Activated T-cell treated with anti-CD3 and anti-CD28 coated beads, Interleukin-2, amount 50 U/mL, for 4 hours (primary cell): ENCODE measurements around the gene KLHL30. TPM values are rescaled to one million over a fixed set of nuclear protein-coding genes. Genes with fewer than 3 reads are reported as not detected.

Experiments
- ATAC-seq, 2 donors: fragments of 200-7000 bp; cut with Tn5 transposase; one replicate each; pipeline ENCODE4 v1.10.0; 2021
- DNase-seq: peaks from one replicate; pipeline ENCODE4 v3.0.0-alpha.2; 2020
- H3K27me3 Mint-ChIP-seq: one replicate; pipeline ENCODE4 v1.8.0; 2021; ENCODE audit warnings: low read depth, mixed read lengths
- H3K36me3 Mint-ChIP-seq: one replicate; pipeline ENCODE4 v1.8.0; 2022; ENCODE audit warnings: mixed read lengths; ENCODE audit not compliant: insufficient read depth
- H3K4me1 Mint-ChIP-seq: one replicate; pipeline ENCODE4 v1.8.0; 2021; ENCODE audit warnings: low read depth, mixed read lengths
- H3K4me3 Mint-ChIP-seq: one replicate; pipeline ENCODE4 v1.8.0; 2021; ENCODE audit warnings: mild to moderate bottlenecking, moderate library complexity, mixed read lengths
- H3K9me3 Mint-ChIP-seq: one replicate; pipeline ENCODE4 v1.8.0; 2021; ENCODE audit warnings: mixed read lengths
- total RNA-seq, 3 donors: library from RNA; stranded (reverse); gene quantifications; one replicate each; pipeline ENCODE4 v1.2.1, GENCODE V29; 2021

The KLHL30 gene
- total RNA-seq, 3 donors from 2014 or later, result not detected

GRCh38 chr2:238162251-238162845 lies 23.9 kb downstream of the KLHL30 start:
- H3K27me3 Mint-ChIP-seq, result peaks cover 32% of the 10 kb centered on the region
- H3K4me3 Mint-ChIP-seq, result no peak overlapping the region
- H3K36me3 Mint-ChIP-seq, result no peaks in the 10 kb centered on the region
- ATAC-seq, result no peak
- peaks cover 11% of the 10 kb centered on the region for H3K4me1 Mint-ChIP-seq
- no peaks in the 10 kb centered on the region for H3K9me3 Mint-ChIP-seq
- DNase-seq, result no peak

GRCh38 chr2:238162846-238163441 lies 24.5 kb downstream of the KLHL30 start:
- ATAC-seq (no peak), DNase-seq (no peak)
- H3K36me3 Mint-ChIP-seq, result no peaks in the 10 kb centered on the region
- peaks cover 32% of the 10 kb centered on the region for H3K27me3 Mint-ChIP-seq
- peaks cover 11% of the 10 kb centered on the region for H3K4me1 Mint-ChIP-seq
- no peaks in the 10 kb centered on the region for H3K9me3 Mint-ChIP-seq
- no peak overlapping the region for H3K4me3 Mint-ChIP-seq

GRCh38 chr2:238163481-238164198 lies 25.2 kb downstream of the KLHL30 start:
- no peaks in the 10 kb centered on the region for H3K9me3 Mint-ChIP-seq
- DNase-seq (no peak), ATAC-seq (no peak)
- peaks cover 11% of the 10 kb centered on the region for H3K4me1 Mint-ChIP-seq
- H3K27me3 Mint-ChIP-seq, result peaks cover 30% of the 10 kb centered on the region
- no peak overlapping the region for H3K4me3 Mint-ChIP-seq
- peaks cover 3% of the 10 kb centered on the region for H3K36me3 Mint-ChIP-seq

- H3K9me3 Mint-ChIP-seq, result no peaks in the 10 kb centered on the region
Observed at GRCh38 chr2:238164906-238165287, 26.4 kb downstream of the KLHL30 start.

GRCh38 chr2:238165288-238165921 lies 26.9 kb downstream of the KLHL30 start:
- H3K27me3 Mint-ChIP-seq, result peaks cover 19% of the 10 kb centered on the region
- H3K36me3 Mint-ChIP-seq, result peaks cover 12% of the 10 kb centered on the region
- no peaks in the 10 kb centered on the region for H3K9me3 Mint-ChIP-seq
- DNase-seq (no peak), ATAC-seq (no peak)
- no peak overlapping the region for H3K4me3 Mint-ChIP-seq
- peaks cover 3% of the 10 kb centered on the region for H3K4me1 Mint-ChIP-seq

More at GRCh38 chr2:238164906-238165287, 26.4 kb downstream of the KLHL30 start:
- DNase-seq (no peak), ATAC-seq (no peak)
- H3K36me3 Mint-ChIP-seq, result peaks cover 7% of the 10 kb centered on the region
- H3K4me3 Mint-ChIP-seq, result no peak overlapping the region
- peaks cover 4% of the 10 kb centered on the region for H3K4me1 Mint-ChIP-seq
- peaks cover 22% of the 10 kb centered on the region for H3K27me3 Mint-ChIP-seq

GRCh38 chr2:238166391-238167343 lies 28.2 kb downstream of the KLHL30 start:
- ATAC-seq (no peak), DNase-seq (no peak)
- no peaks in the 10 kb centered on the region for H3K4me1 Mint-ChIP-seq
- no peak overlapping the region for H3K4me3 Mint-ChIP-seq
- no peaks in the 10 kb centered on the region for H3K9me3 Mint-ChIP-seq
- peaks cover 10% of the 10 kb centered on the region for H3K27me3 Mint-ChIP-seq
- H3K36me3 Mint-ChIP-seq, result peaks cover 19% of the 10 kb centered on the region

GRCh38 chr2:238167344-238167715 lies 28.9 kb downstream of the KLHL30 start:
- H3K36me3 Mint-ChIP-seq, result peaks cover 24% of the 10 kb centered on the region
- no peak overlapping the region for H3K4me3 Mint-ChIP-seq
- no peak for ATAC-seq
- no peaks in the 10 kb centered on the region for H3K4me1 Mint-ChIP-seq
- no peaks in the 10 kb centered on the region for H3K9me3 Mint-ChIP-seq
- no peak for DNase-seq
- peaks cover 10% of the 10 kb centered on the region for H3K27me3 Mint-ChIP-seq

- Mint-ChIP-seq H3K4me1 (no peaks in the 10 kb centered on the region), H3K27me3 (peaks cover 10% of the 10 kb centered on the region), H3K4me3 (no peak overlapping the region), H3K9me3 (no peaks in the 10 kb centered on the region), H3K36me3 (peaks cover 28% of the 10 kb centered on the region)
- no peak for DNase-seq
- no peak for ATAC-seq
Observed at GRCh38 chr2:238167761-238168160, 29.3 kb downstream of the KLHL30 start.

- H3K27me3 Mint-ChIP-seq, result peaks cover 10% of the 10 kb centered on the region
- no peaks in the 10 kb centered on the region for H3K9me3 Mint-ChIP-seq
- no peak for ATAC-seq
- peaks cover 34% of the 10 kb centered on the region for H3K36me3 Mint-ChIP-seq
- H3K4me1 Mint-ChIP-seq, result no peaks in the 10 kb centered on the region
- DNase-seq, result no peak
- no peak overlapping the region for H3K4me3 Mint-ChIP-seq
Observed at GRCh38 chr2:238168196-238169047, 30.0 kb downstream of the KLHL30 start.

GRCh38 chr2:238169048-238169707 lies 30.7 kb downstream of the KLHL30 start:
- H3K4me1 Mint-ChIP-seq, result no peaks in the 10 kb centered on the region
- H3K4me3 Mint-ChIP-seq, result no peak overlapping the region
- no peaks in the 10 kb centered on the region for H3K9me3 Mint-ChIP-seq
- DNase-seq (no peak), ATAC-seq (no peak)
- H3K36me3 Mint-ChIP-seq, result peaks cover 37% of the 10 kb centered on the region
- H3K27me3 Mint-ChIP-seq, result peaks cover 10% of the 10 kb centered on the region

GRCh38 chr2:238169708-238170251 lies 31.3 kb downstream of the KLHL30 start:
- DNase-seq (no peak), ATAC-seq (no peak)
- H3K27me3 Mint-ChIP-seq, result peaks cover 5% of the 10 kb centered on the region
- H3K36me3 Mint-ChIP-seq, result peaks cover 37% of the 10 kb centered on the region
- H3K9me3 Mint-ChIP-seq, result no peaks in the 10 kb centered on the region
- H3K4me1 Mint-ChIP-seq, result no peaks in the 10 kb centered on the region
- no peak overlapping the region for H3K4me3 Mint-ChIP-seq

GRCh38 chr2:238170386-238171071 lies 32.1 kb downstream of the KLHL30 start:
- ATAC-seq, result no peak
- no peaks in the 10 kb centered on the region for H3K9me3 Mint-ChIP-seq
- no peak overlapping the region for H3K4me3 Mint-ChIP-seq
- H3K36me3 Mint-ChIP-seq, result peaks cover 37% of the 10 kb centered on the region
- H3K27me3 Mint-ChIP-seq, result no peaks in the 10 kb centered on the region
- DNase-seq, result no peak
- H3K4me1 Mint-ChIP-seq, result no peaks in the 10 kb centered on the region
